HepG2 (cell line): ENCODE measurements around the gene PLEKHA8. TPM values are rescaled to one million over a fixed set of nuclear protein-coding genes. Genes with fewer than 3 reads are reported as not detected.

Experiments
- ATAC-seq: fragments of 200-7000 bp; cut with Tn5 transposase; 3 replicates; pipeline ENCODE4 v1.9.1; 2020; ENCODE audit warnings: mild to moderate bottlenecking, moderate library complexity
- BruUV-seq: library from RNA; stranded (reverse); fragments of 400-500 nt; replicated peaks from 2 replicates; lab custom pipeline; 2021; lab: Mats Ljungman, UMichigan
- CTCF ChIA-PET: fragments of 300-600 bp; formaldehyde crosslinking; extraction: SDS; loops from one replicate; lab custom pipeline; 2021; ENCODE audit warnings: low total read pairs, inconsistent platforms, low intra/inter-chr PET ratio; lab: Yijun Ruan, JAX
- POLR2A ChIA-PET: fragments of 350-600 bp; sonication (Branson Sonifier 250); formaldehyde crosslinking; loops from one replicate; lab custom pipeline; 2020; ENCODE audit warnings: antibody characterized with exemption, inconsistent platforms; lab: Yijun Ruan, JAX
- DNase-seq: peaks from one replicate; pipeline ENCODE4 v3.0.0-alpha.2; 2015; ENCODE audit warnings: low spot score
- FAIRE-seq: peaks from 3 replicates; lab custom pipeline; 2011; peaks lifted over from hg19 to GRCh38; lab: Jason Lieb, UNC
- H2AFZ ChIP-seq: one replicate; pipeline ENCODE4 v1.6.1; 2011; ENCODE audit warnings: low read length, inconsistent platforms
- H3K27ac ChIP-seq: fragments of 300-600 bp; 3 replicates; pipeline ENCODE4 v1.8.0; 2011; ENCODE audit warnings: mixed run types, mild to moderate bottlenecking, mixed read lengths, low read length, inconsistent platforms; ENCODE audit not compliant: insufficient read depth; ENCODE audit errors: extremely low read length
- H3K27me3 ChIP-seq, 2 experiments: fragments of 200-600 bp in 1 of 2; 2 replicates in 1 of 2; 3 replicates in 1 of 2; pipeline versions ENCODE4 v1.6.0 to v1.8.0; 2011; ENCODE audit warnings: low read length in 2 of 2, mild to moderate bottlenecking in 2 of 2, moderate library complexity in 2 of 2, inconsistent platforms in 1 of 2; ENCODE audit not compliant: insufficient read depth in 2 of 2, control insufficient read depth in 1 of 2
- H3K36me3 ChIP-seq, 2 experiments: fragments of 200-600 bp in 1 of 2; replicated peaks in 1 of 2; 2 replicates in 1 of 2; 3 replicates in 1 of 2; pipeline versions ENCODE4 v1.5.1 to v1.8.0; 2011; ENCODE audit warnings: low read length in 2 of 2, inconsistent platforms in 1 of 2; ENCODE audit not compliant: insufficient read depth in 2 of 2, control insufficient read depth in 1 of 2
- H3K4me1 ChIP-seq: 2 replicates; pipeline ENCODE4 v1.5.1; 2012; ENCODE audit warnings: low read length, inconsistent platforms; ENCODE audit not compliant: insufficient read depth
- H3K4me2 ChIP-seq: 2 replicates; pipeline ENCODE4 v1.6.0; 2011; ENCODE audit warnings: low read depth, low read length, inconsistent platforms
- H3K4me3 ChIP-seq, 3 experiments: fragments of 200-600 bp in 1 of 3; sonication (generic), shearing (Covaris generic) in 1 of 3; replicated peaks in 1 of 3; 2 replicates each; pipeline ENCODE4 v1.5.1; 2011 to 2016; ENCODE audit warnings: low read length in 3 of 3, inconsistent platforms in 2 of 3, low read depth in 2 of 3, mild to moderate bottlenecking in 2 of 3, control low read depth in 1 of 3, mixed read lengths in 1 of 3; ENCODE audit not compliant: insufficient read depth in 1 of 3
- H3K79me2 ChIP-seq: one replicate; pipeline ENCODE4 v1.6.1; 2011; ENCODE audit warnings: low read length, inconsistent platforms; ENCODE audit not compliant: insufficient read depth
- H3K9ac ChIP-seq: 2 replicates; pipeline ENCODE4 v1.6.0; 2011; ENCODE audit warnings: mild to moderate bottlenecking, low read depth, low read length, inconsistent platforms; ENCODE audit not compliant: insufficient read depth
- H3K9me3 ChIP-seq: 2 replicates; pipeline ENCODE4 v1.5.1; 2012; ENCODE audit warnings: mild to moderate bottlenecking, low read length
- H4K20me1 ChIP-seq: 2 replicates; pipeline ENCODE4 v1.6.0; 2011; ENCODE audit warnings: inconsistent platforms, mild to moderate bottlenecking, low read length, moderate library complexity; ENCODE audit not compliant: insufficient read depth
- ATF7-NPFF ChIP-seq: sonication (generic); formaldehyde crosslinking; IDR thresholded peaks from 2 replicates; pipeline ENCODE4 v1.8.1; 2023; ENCODE audit warnings: mild to moderate bottlenecking, low read depth, missing genetic modification reagents, moderate library complexity
- ETS1 ChIP-seq: sonication (generic); formaldehyde crosslinking; IDR thresholded peaks from 2 replicates; pipeline ENCODE4 v1.4.0; 2020; ENCODE audit warnings: missing genetic modification reagents
- GFI1 ChIP-seq: sonication (generic); formaldehyde crosslinking; IDR thresholded peaks from 2 replicates; pipeline ENCODE4 v1.5.0; 2020; ENCODE audit warnings: missing genetic modification reagents, mild to moderate bottlenecking, borderline replicate concordance
- HNF4A ChIP-seq: sonication (generic); formaldehyde crosslinking; IDR thresholded peaks from 2 replicates; pipeline ENCODE4 v1.4.0; 2020; ENCODE audit warnings: missing genetic modification reagents
- JDP2 ChIP-seq: sonication (generic); formaldehyde crosslinking; IDR thresholded peaks from 2 replicates; pipeline ENCODE4 v1.8.1; 2022; ENCODE audit warnings: missing genetic modification reagents, borderline replicate concordance
- MED13 ChIP-seq: sonication (generic); formaldehyde crosslinking; IDR thresholded peaks from 2 replicates; pipeline ENCODE4 v1.5.0; 2020; ENCODE audit warnings: missing genetic modification reagents
- NCOR1 ChIP-seq: fragments of 200-600 bp; sonication (generic); IDR thresholded peaks from 2 replicates; pipeline ENCODE4 v1.7.0; 2017; ENCODE audit warnings: antibody characterized with exemption, low read length, borderline replicate concordance
- PHF20 ChIP-seq: sonication (generic); formaldehyde crosslinking; IDR thresholded peaks from 2 replicates; pipeline ENCODE4 v1.5.0; 2020; ENCODE audit warnings: mild to moderate bottlenecking, missing genetic modification reagents
- RCOR2 ChIP-seq: IDR thresholded peaks from 2 replicates; pipeline ENCODE4 v1.6.1; 2016; ENCODE audit warnings: missing biosample characterization, missing genetic modification reagents
- SMC3 ChIP-seq: IDR thresholded peaks from 2 replicates; pipeline ENCODE4 v1.6.1; 2011; ENCODE audit warnings: low read length, improper control_type of control experiment
- ZC3H13 ChIP-seq: sonication (generic); formaldehyde crosslinking; IDR thresholded peaks from 2 replicates; pipeline ENCODE4 v1.8.1; 2023; ENCODE audit warnings: mild to moderate bottlenecking, missing genetic modification reagents, moderate library complexity
- ZFP36L1 ChIP-seq: sonication (generic); formaldehyde crosslinking; IDR thresholded peaks from 2 replicates; pipeline ENCODE4 v1.8.0; 2022; ENCODE audit warnings: mild to moderate bottlenecking, missing genetic modification reagents, moderate library complexity
- ZMYM2 ChIP-seq: sonication (generic); formaldehyde crosslinking; IDR thresholded peaks from 2 replicates; pipeline ENCODE4 v1.8.0; 2022; ENCODE audit warnings: mild to moderate bottlenecking, missing genetic modification reagents
- ZNF629 ChIP-seq: sonication (generic); formaldehyde crosslinking; conservative IDR thresholded peaks from 2 replicates; pipeline ENCODE4 v1.5.0; 2020; ENCODE audit warnings: missing genetic modification reagents
- ZNF780A ChIP-seq: sonication (generic); formaldehyde crosslinking; IDR thresholded peaks from 2 replicates; pipeline ENCODE4 v1.8.0; 2022; ENCODE audit warnings: mild to moderate bottlenecking, missing genetic modification reagents, moderate library complexity
- WGBS: methylation state at CpG from one replicate; pipeline ENCODE4 v1.1.6; 2017; ENCODE audit warnings: low lambda C conversion rate; 5-methylcytosine and 5-hydroxymethylcytosine counted together
- in situ Hi-C: cut with HindIII; loops from 2 replicates; pipeline ENCODE4 v1.10.0; 2017; ENCODE audit warnings: low pct_unique_long_range_greater_than_20kb; ENCODE audit not compliant: extremely low pct_ligation_motif_present
- intact Hi-C: fragments of 100-400 bp; cut with micrococcal nuclease; formaldehyde crosslinking; loops from one replicate; pipeline ENCODE4 v1.10.0; 2022; ENCODE audit not compliant: unreplicated experiment
- polyA plus RNA-seq, 8 experiments: library from polyadenylated mRNA; depleted of rRNA in 3 of 8; stranded (reverse) in 7 of 8; unstranded in 1 of 8; fragments of >200 nt; fragmentation: Illumina TruSeq in 4 of 8; extraction: Trizol in 4 of 8; gene quantifications; 2 replicates each; pipeline versions ENCODE4 v1.2.1 to v1.2.3, GENCODE V29; 2011 to 2016; ENCODE audit warnings: low read depth in 4 of 8, missing spikeins in 1 of 8, mixed read lengths in 1 of 8; ENCODE audit not compliant: insufficient read depth in 1 of 8
- total RNA-seq, 5 experiments: library from RNA; depleted of rRNA; stranded (reverse); fragments of >200 nt; fragmentation: Illumina TruSeq; extraction: Trizol; gene quantifications; 2 replicates each; pipeline ENCODE4 v1.2.3, GENCODE V29; 2016; ENCODE audit warnings: low read depth in 1 of 5

The PLEKHA8 gene
- total and polyA plus RNA-seq, 2 of the 13 experiments (the other 11 are each of a cell fraction or from before 2014, with no cell fraction given): 12.5 to 26.4 TPM

GRCh38 chr7:30019960-30020359 is 8.3 kb upstream of the PLEKHA8 start (continued):
- no peak for TF ChIP-seq JDP2 (CRISPR knock-in tag)

GRCh38 chr7:30020535-30020934 is 7.7 kb upstream of the PLEKHA8 start:
- no TSS peak for BruUV-seq
- H3K36me3 ChIP-seq: peaks cover 0 to 24% of the 10 kb centered on the region in 2 experiments; a peak in 3 of 5 replicates
- H3K4me1 ChIP-seq: peaks cover 33% of the 10 kb centered on the region
- H3K9me3 ChIP-seq: no peaks in the 10 kb centered on the region
- H2AFZ ChIP-seq: no peak overlapping the region
- CTCF ChIA-PET: no interaction called here
- H3K79me2 ChIP-seq: peaks cover 35% of the 10 kb centered on the region
- H3K9ac ChIP-seq: no peak overlapping the region
- in situ Hi-C loops: no loop called here
- ATAC-seq: no peak
- H3K27me3 ChIP-seq: no peaks in the 10 kb centered on the region
- 69% methylated on average over 1 of the region's 1 CpG for WGBS
- H3K4me3 ChIP-seq: no peak overlapping the region
- H4K20me1 ChIP-seq: no peaks in the 10 kb centered on the region
- no peak for FAIRE-seq
- TF ChIP-seq SMC3: no peak
- no peak for TF ChIP-seq GFI1 (CRISPR knock-in tag)
- no peak for TF ChIP-seq ZFP36L1
- H3K27ac ChIP-seq: no peak overlapping the region
- intact Hi-C loops: no loop called here
- no peak overlapping the region for H3K4me2 ChIP-seq
- DNase-seq: no peak
- POLR2A ChIA-PET: no interaction called here

GRCh38 chr7:30022991-30023390 is 5.2 kb upstream of the PLEKHA8 start:
- no peak for FAIRE-seq
- Histone ChIP-seq H3K27me3 (no peaks in the 10 kb centered on the region; a peak in 1 of 5 replicates), H3K27ac (no peak overlapping the region), H3K9me3 (no peaks in the 10 kb centered on the region), H3K4me3 (no peak overlapping the region; a peak in 1 of 6 replicates)
- POLR2A ChIA-PET: no interaction called here
- BruUV-seq: no TSS peak
- TF ChIP-seq ZC3H13 (CRISPR knock-in tag): no peak
- TF ChIP-seq HNF4A (CRISPR knock-in tag): peak; percentile 70
- TF ChIP-seq ZNF780A (CRISPR knock-in tag): no peak
- peak; percentile 71; the same call in 1 of the 2 replicates for TF ChIP-seq ZMYM2 (CRISPR knock-in tag)
- no peak for TF ChIP-seq MED13
- TF ChIP-seq RCOR2 (CRISPR knock-in tag): peak; percentile 58; the same call in 1 of the 2 replicates
- TF ChIP-seq PHF20 (CRISPR knock-in tag): no peak
- peak; percentile 83 for TF ChIP-seq NCOR1
- TF ChIP-seq ZNF629 (CRISPR knock-in tag): peak; percentile 92
- no peak for TF ChIP-seq ETS1 (CRISPR knock-in tag)
- no peak for TF ChIP-seq ATF7-NPFF
- TF ChIP-seq, all 625 proteins: peak for 5
- intact Hi-C loops (no loop called here), in situ Hi-C loops (no loop called here)
- H3K4me2 ChIP-seq: peak overlapping the region; percentile 78
- CTCF ChIA-PET: no interaction called here
- ATAC-seq (no peak), DNase-seq (no peak)
- no peak overlapping the region for H2AFZ ChIP-seq
- peaks cover 0 to 24% of the 10 kb centered on the region in 2 experiments; a peak in 3 of 5 replicates for H3K36me3 ChIP-seq
- H3K9ac ChIP-seq: no peak overlapping the region
- H4K20me1 ChIP-seq: no peaks in the 10 kb centered on the region
- H3K4me1 ChIP-seq: peaks cover 33% of the 10 kb centered on the region
- H3K79me2 ChIP-seq: peaks cover 44% of the 10 kb centered on the region
